Lower lobe of right lung (tissue), 2 donors: ENCODE measurements around the gene ZC3H15. TPM values are rescaled to one million over a fixed set of nuclear protein-coding genes. Genes with fewer than 3 reads are reported as not detected.
"Not testable (repeated sequence)": the region's sequence is repeated elsewhere in the genome, so short reads cannot be mapped to it uniquely, and the experiment has no call there.

Experiments
- ATAC-seq, 2 donors: fragments of 200-7000 bp; cut with Tn5 transposase; one replicate each; pipeline ENCODE4 v1.9.1; 2020 to 2022; ENCODE audit warnings: mild to moderate bottlenecking in 2 of 2, moderate library complexity in 2 of 2
- DNase-seq: peaks from one replicate; pipeline ENCODE4 v3.0.0-alpha.2; 2020
- H3K27ac ChIP-seq: fragments of 200-600 bp; one replicate; pipeline ENCODE4 v1.8.0; 2022
- H3K27me3 ChIP-seq: fragments of 200-600 bp; one replicate; pipeline ENCODE4 v1.8.0; 2022; ENCODE audit warnings: low read depth
- H3K36me3 ChIP-seq: fragments of 200-600 bp; one replicate; pipeline ENCODE4 v1.8.0; 2022; ENCODE audit warnings: mild to moderate bottlenecking
- H3K4me1 ChIP-seq: fragments of 200-600 bp; one replicate; pipeline ENCODE4 v1.8.0; 2022
- H3K4me3 ChIP-seq: fragments of 200-600 bp; one replicate; pipeline ENCODE4 v1.8.0; 2022; ENCODE audit warnings: mild to moderate bottlenecking
- H3K9me3 ChIP-seq: fragments of 200-600 bp; one replicate; pipeline ENCODE4 v1.8.0; 2022
- intact Hi-C: fragments of 100-400 bp; cut with DNase I; formaldehyde crosslinking; loops from one replicate; pipeline ENCODE4 v1.11.0; 2022
- long read RNA-seq: library from polyadenylated mRNA; unstranded; transcript quantifications from one replicate; pipeline ENCODE4 v2.0.0, GENCODE V29; 2021
- total RNA-seq: library from RNA; stranded (reverse); fragmentation: NEBNext Ultra II Directional; extraction: Animal tissue kit (Norgen Biotek cat#: 25700); gene quantifications from one replicate; pipeline ENCODE4 v1.2.1, GENCODE V29; 2021
- TF ChIP-seq, protein P1 (sequence below): fragments of 200-600 bp; IDR thresholded peaks from one replicate; pipeline ENCODE4 v1.8.0; 2022; ENCODE audit warnings: antibody characterized with exemption, mild to moderate bottlenecking
- donor health status: DM: no; HTN: yes; CAD: no; lungs with severe emphysema.

Gene ZC3H15
- total RNA-seq = 44.2 TPM
- long read RNA-seq, transcript ZC3H15-201 (10 exons, 2,138 nt) = major isoform, 43 of 87 reads
- long read RNA-seq, partial matches to known transcripts = 37 of 87 reads
- long read RNA-seq, other reads (novel, unspliced or antisense) = 7 of 87 reads

DNA sequence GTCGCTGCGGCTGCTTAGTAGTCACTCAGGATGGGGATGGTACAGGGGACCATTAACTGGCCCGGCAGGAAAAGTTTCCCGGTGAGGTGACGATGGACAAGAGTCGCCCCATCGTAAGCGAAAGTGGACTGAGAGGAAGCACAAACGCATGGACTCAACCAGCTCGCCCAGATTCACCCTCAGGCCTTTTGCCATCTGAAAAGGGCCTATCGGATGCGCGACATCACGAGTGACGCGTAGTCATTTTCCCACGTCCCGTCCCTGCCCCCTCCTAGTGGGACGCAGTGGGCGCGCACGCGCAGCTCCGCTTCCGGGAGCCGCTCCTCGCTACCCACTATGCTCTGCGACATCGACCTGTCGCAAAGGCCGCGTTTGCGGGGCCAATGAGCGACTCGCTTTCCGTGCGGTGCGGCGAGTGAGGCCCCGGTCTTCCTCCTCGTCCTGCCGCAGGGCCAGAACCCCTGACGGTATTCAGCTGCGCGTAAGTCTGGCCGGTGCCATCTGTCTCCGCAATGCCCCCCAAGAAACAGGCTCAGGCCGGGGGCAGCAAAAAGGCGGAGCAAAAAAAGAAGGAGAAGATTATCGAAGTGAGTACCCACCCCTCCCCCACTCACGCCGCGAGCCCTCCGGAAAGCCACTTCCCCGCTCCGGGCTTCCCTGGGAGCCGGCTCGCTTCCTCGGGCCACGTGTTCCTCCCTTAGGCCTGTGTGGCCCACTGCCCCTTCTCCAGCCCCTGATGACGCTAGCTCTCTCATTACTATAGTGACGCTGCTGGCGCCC, at the start of gene ZC3H15:
TSS of gene ZC3H15 (plus strand) at position 390 of the 780 bp plus-strand sequence. CDS start at position 513, 123 bp downstream.
- Histone ChIP-seq H3K4me1 (peaks cover 44% of the 10 kb centered on the region), H3K27me3 (no peaks in the 10 kb centered on the region), H3K4me3 (peak within 1 kb of the TSS; percentile 71), H3K36me3 (no peaks in the 10 kb centered on the region), H3K27ac (peak within 1 kb of the TSS; percentile 92), H3K9me3 (no peaks in the 10 kb centered on the region)
- TF ChIP-seq, protein P1, sequence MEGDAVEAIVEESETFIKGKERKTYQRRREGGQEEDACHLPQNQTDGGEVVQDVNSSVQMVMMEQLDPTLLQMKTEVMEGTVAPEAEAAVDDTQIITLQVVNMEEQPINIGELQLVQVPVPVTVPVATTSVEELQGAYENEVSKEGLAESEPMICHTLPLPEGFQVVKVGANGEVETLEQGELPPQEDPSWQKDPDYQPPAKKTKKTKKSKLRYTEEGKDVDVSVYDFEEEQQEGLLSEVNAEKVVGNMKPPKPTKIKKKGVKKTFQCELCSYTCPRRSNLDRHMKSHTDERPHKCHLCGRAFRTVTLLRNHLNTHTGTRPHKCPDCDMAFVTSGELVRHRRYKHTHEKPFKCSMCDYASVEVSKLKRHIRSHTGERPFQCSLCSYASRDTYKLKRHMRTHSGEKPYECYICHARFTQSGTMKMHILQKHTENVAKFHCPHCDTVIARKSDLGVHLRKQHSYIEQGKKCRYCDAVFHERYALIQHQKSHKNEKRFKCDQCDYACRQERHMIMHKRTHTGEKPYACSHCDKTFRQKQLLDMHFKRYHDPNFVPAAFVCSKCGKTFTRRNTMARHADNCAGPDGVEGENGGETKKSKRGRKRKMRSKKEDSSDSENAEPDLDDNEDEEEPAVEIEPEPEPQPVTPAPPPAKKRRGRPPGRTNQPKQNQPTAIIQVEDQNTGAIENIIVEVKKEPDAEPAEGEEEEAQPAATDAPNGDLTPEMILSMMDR = no peak
- ATAC-seq (peak; percentile 99 to 100), DNase-seq (peak; percentile 98)
- intact Hi-C loops = no loop called here

DNA sequence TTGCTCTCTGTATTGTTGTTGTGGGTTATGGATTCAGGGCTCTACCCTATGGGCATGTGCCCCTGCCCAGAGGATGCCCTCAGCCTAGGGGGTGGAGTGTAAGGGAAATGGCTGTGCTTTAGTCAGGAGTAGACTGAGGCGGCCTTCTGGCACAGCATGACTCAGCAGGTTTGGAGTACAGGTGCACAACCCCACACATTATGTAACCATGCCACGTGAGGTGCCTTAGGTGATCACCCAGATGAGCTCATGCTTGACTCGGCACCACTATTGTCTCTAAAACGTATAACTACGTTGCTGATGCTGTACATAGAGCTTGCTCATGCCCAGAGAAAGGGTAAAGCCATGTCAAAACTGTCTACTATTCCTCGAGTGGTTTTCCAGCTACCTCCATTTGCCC, 48.3 kb upstream of the ZC3H15 start:
- Histone ChIP-seq H3K36me3 (no peaks in the 10 kb centered on the region), H3K4me3 (no peak overlapping the region), H3K9me3 (no peaks in the 10 kb centered on the region), H3K27me3 (no peaks in the 10 kb centered on the region), H3K27ac (no peak overlapping the region), H3K4me1 (no peaks in the 10 kb centered on the region)
- intact Hi-C loops = no loop called here
- ATAC-seq (no peak), DNase-seq (no peak)
- TF ChIP-seq, protein P1 = no peak

DNA sequence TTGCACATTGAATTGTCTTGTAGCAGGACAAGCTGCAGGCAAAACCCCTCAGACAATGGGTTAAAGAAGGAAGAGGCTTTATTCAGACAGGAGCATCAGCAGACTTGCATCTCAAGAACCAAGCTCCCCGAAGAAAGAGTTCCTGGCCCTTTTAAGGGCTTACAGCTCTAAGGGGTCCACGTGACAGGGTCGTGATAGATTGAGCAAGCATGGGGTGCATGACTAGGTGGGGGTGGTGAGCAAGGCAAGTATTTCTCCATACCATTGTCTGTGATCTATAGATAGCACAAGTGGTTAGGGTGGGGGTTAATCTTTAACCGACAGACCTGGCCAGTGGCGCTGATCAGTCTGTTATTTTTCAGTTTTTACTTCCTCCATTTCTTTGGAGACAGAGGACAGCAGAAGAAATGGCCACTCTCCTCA, 46.4 kb upstream of the ZC3H15 start:
- H3K27ac ChIP-seq, H3K4me3 ChIP-seq, intact Hi-C loops, DNase-seq, H3K36me3 ChIP-seq, H3K9me3 ChIP-seq, H3K4me1 ChIP-seq, H3K27me3 ChIP-seq, ATAC-seq: not testable (repeated sequence)

DNA sequence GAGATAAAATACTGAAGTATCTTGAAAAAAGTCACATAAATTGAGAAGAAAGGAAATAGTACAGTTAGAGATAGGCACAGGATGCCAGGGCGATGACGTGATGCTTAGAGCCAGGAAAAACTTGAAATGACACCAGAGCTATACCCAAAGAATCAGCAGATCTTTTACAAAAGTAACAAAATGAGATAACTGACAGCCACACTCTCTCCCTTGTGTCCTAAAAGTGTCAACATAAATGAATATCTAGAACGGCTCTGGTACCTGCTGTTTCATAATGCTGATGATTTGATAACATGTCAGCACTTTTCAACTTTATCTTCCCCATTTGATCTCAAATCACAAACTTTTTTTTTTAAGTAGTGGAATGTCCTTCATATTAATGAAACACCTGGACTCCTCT, 45.6 kb upstream of the ZC3H15 start:
- TF ChIP-seq, protein P1 = no peak
- no peak for ATAC-seq
- H3K36me3 ChIP-seq = no peaks in the 10 kb centered on the region
- DNase-seq = no peak
- no peaks in the 10 kb centered on the region for H3K27me3 ChIP-seq
- H3K4me1 ChIP-seq = no peaks in the 10 kb centered on the region
- H3K4me3 ChIP-seq = no peak overlapping the region
- intact Hi-C loops = no loop called here
- no peaks in the 10 kb centered on the region for H3K9me3 ChIP-seq
- no peak overlapping the region for H3K27ac ChIP-seq

DNA sequence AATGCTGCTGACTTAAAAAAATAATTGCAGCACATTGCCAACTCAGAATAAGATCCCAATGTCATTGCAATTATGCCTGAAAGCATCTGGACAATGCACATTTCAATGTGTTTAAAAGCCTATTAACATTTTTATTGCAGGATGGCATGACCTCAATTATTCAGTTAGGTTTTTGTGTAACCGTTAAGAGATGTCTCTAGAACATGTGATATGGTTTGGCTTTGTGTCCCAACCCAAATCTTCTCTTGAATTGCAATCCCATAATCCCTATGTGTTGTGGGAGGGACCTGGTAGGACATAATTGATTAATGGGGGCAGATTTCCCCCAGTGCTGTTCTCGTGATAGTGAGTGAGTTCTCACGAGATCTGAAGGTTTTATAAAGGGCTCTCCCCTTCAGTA, 43.2 kb upstream of the ZC3H15 start:
- Histone ChIP-seq H3K27me3 (no peaks in the 10 kb centered on the region), H3K4me3 (no peak overlapping the region), H3K9me3 (no peaks in the 10 kb centered on the region), H3K27ac (no peak overlapping the region), H3K4me1 (no peaks in the 10 kb centered on the region), H3K36me3 (no peaks in the 10 kb centered on the region)
- intact Hi-C loops = no loop called here
- no peak for DNase-seq
- ATAC-seq = no peak
- TF ChIP-seq, protein P1 = no peak

DNA sequence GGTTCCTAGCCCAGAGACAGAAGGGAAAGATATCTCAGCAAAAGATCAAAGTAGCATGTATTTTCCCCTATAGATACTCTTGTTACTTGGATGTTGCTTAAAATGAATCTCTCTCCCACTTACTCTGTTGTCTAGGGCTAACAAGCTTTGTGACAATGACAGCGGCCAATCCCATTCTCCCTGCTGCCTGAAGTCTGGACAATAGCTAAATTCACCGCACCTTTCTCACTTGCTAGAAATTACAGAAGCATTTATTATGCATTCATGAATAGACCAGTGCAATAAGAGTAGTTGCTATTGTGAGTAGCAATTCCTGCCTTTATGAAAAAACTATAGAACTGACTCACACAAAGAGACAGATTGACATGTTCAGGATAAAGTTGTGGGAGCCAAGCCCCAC, 42.2 kb upstream of the ZC3H15 start:
- intact Hi-C loops = no loop called here

More for the DNA sequence above, 42.2 kb upstream of the ZC3H15 start:
- TF ChIP-seq, protein P1 = no peak
- H3K27me3 ChIP-seq = no peaks in the 10 kb centered on the region
- no peaks in the 10 kb centered on the region for H3K9me3 ChIP-seq
- H3K4me3 ChIP-seq = no peak overlapping the region
- H3K27ac ChIP-seq = no peak overlapping the region
- ATAC-seq = no peak
- H3K4me1 ChIP-seq = no peaks in the 10 kb centered on the region
- no peaks in the 10 kb centered on the region for H3K36me3 ChIP-seq
- DNase-seq = no peak
